ENCODE measurements around the gene PLET1.

PLET1 gene

DNA sequence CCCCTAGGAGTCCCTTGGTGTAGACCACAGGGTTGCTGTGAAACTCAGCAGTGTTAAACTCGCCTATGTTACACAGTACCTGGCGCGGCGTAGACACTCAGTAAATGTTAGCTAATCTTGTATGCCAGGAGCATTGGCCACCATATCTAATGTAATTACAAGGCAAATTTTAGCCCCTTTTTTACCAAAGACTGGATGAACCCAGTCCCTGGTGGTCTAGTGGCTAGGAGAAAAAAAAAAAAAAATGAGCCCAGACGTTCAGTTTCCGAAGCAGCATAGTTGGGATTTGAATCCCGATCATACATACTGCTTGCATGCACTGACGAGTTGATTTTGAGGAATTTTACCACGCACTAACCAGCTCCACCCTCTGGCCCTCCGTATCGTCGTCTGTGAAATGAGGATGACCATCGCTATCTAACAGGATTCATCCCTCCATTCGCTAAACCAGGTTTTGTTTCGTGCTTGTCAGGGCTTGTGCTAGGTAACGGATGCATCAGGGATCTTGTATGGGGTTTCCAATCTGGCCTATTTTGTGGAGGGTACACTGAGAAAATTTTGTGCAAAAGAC lies 33.7 kb downstream of the PLET1 start:
- Mint-ChIP-seq H3K4me1 (peaks cover 22% of the 10 kb centered on the region), H3K36me3 (ENCODE audit: low read depth) (peaks cover 27% of the 10 kb centered on the region), H3K9me3 (peaks cover 13% of the 10 kb centered on the region), H3K27ac (no peak overlapping the region), H3K4me3 (peak overlapping the region; percentile 88), H3K27me3 (ENCODE audit: low read depth, poor library complexity) (peaks cover 18% of the 10 kb centered on the region)
- TF ChIP-seq, protein P1, sequence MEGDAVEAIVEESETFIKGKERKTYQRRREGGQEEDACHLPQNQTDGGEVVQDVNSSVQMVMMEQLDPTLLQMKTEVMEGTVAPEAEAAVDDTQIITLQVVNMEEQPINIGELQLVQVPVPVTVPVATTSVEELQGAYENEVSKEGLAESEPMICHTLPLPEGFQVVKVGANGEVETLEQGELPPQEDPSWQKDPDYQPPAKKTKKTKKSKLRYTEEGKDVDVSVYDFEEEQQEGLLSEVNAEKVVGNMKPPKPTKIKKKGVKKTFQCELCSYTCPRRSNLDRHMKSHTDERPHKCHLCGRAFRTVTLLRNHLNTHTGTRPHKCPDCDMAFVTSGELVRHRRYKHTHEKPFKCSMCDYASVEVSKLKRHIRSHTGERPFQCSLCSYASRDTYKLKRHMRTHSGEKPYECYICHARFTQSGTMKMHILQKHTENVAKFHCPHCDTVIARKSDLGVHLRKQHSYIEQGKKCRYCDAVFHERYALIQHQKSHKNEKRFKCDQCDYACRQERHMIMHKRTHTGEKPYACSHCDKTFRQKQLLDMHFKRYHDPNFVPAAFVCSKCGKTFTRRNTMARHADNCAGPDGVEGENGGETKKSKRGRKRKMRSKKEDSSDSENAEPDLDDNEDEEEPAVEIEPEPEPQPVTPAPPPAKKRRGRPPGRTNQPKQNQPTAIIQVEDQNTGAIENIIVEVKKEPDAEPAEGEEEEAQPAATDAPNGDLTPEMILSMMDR (IDR thresholded peaks at IDR 0.05) = no peak
- DNase-seq = no peak

DNA sequence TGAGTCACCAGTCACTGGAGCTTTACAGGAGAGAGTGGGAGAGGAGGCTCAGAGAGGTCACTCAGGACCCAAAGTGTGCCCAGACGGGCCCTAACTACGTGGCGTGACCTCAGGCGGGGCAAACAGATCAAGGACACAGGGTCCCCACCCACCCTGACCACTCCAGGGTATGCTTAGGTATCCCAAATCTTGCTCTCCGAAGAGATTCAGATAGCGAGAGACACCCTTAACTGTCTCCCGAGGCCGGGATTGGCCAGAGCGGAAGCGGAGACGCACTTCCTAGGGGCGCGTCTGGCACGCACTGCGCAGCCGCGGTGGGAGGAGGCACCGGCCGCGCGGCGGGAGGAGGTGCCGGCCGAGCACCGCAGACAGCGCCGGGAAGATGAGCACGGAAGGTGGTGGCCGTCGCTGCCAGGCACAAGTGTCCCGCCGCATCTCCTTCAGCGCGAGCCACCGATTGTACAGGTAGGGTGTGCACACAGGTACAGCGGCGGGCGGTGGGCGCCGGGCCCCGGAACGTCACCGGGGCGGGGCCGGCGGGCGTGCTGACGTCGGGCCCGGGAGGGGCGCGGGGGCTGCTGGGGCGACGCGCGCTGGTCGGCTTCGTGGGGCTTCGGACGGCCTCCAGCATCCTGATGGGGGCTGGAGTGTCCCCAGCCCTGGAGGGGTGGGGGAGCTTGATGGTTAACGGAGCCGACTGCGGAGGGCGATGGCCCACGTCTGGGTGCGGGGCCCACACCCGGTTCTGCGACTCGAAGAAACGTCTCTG lies 34.4 kb downstream of the PLET1 start, which contains the start of gene PTS:
TSS of gene PTS (plus strand) at position 367 of the 769 bp plus-strand sequence. CDS start at position 383, 16 bp downstream.
- Mint-ChIP-seq H3K4me1 (peaks cover 24% of the 10 kb centered on the region), H3K27ac (peak within 1 kb of the TSS; percentile 78), H3K36me3 (ENCODE audit: low read depth) (peaks cover 26% of the 10 kb centered on the region), H3K9me3 (peaks cover 13% of the 10 kb centered on the region), H3K4me3 (peak within 1 kb of the TSS; percentile 88), H3K27me3 (ENCODE audit: low read depth, poor library complexity) (peaks cover 18% of the 10 kb centered on the region)
- DNase-seq = peak; percentile 81
- TF ChIP-seq, protein P1 (IDR thresholded peaks at IDR 0.05) = no peak

DNA sequence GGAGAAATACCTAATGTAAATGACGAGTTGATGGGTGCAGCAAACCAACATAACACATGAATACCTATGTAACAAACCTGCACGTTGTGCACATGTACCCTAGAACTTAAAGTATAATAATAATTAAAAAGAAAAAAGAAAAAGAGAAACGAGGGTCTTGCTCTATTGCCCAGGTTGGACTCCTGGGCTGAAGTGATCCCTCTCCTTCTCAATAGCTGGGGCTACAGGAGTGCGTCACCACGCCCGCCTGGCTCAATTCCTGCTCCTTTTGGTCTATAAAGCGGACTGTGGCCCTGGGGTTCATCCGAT lies 35.0 kb downstream of the PLET1 start:
- DNase-seq = no peak
- Mint-ChIP-seq H3K9me3 (peaks cover 13% of the 10 kb centered on the region), H3K27me3 (ENCODE audit: low read depth, poor library complexity) (peaks cover 18% of the 10 kb centered on the region), H3K36me3 (ENCODE audit: low read depth) (peaks cover 26% of the 10 kb centered on the region), H3K4me3 (peak overlapping the region; percentile 88), H3K4me1 (peaks cover 24% of the 10 kb centered on the region), H3K27ac (no peak overlapping the region)
- TF ChIP-seq, protein P1 (IDR thresholded peaks at IDR 0.05) = no peak

DNA sequence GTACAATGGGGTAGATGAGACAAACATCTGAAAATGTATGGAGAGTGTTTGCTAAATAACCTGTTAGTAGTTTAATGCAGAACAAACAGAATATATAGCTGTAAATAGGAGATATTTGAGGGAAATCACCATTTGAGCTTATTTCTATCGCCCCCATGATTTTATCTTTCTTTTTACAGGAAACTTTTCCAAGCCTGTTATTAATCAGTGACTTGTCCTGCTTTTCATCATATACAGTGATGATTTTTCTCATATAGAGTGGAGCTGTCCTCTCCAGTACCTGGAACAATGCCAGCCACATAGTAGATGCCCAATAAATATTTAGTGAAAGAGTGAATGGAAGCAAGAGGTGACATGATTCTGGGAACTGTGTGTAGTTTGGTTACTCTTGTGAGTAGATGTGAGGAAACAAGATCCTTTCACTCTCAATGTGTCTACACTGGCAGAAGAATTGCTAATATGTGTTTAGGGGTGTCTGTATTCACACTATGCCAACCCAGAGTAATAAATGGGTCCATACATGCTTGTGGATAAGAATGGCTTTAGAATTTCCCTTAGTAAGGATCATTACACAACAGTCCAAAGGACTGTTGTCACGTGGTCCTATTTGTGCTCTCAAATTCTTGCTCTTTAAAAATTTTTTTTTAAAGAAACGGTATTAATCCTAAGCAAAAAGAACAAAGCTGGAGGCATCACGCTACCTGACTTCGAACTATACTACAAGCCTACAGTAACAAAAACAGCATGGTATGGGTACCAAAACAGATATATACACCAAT lies 36.7 kb downstream of the PLET1 start:
- Mint-ChIP-seq H3K4me3 (no peak overlapping the region), H3K4me1 (peaks cover 24% of the 10 kb centered on the region), H3K9me3 (peaks cover 13% of the 10 kb centered on the region), H3K27me3 (ENCODE audit: low read depth, poor library complexity) (peaks cover 23% of the 10 kb centered on the region), H3K36me3 (ENCODE audit: low read depth) (peaks cover 11% of the 10 kb centered on the region), H3K27ac (no peak overlapping the region)
- TF ChIP-seq, protein P1 (IDR thresholded peaks at IDR 0.05) = no peak
- DNase-seq = no peak

DNA sequence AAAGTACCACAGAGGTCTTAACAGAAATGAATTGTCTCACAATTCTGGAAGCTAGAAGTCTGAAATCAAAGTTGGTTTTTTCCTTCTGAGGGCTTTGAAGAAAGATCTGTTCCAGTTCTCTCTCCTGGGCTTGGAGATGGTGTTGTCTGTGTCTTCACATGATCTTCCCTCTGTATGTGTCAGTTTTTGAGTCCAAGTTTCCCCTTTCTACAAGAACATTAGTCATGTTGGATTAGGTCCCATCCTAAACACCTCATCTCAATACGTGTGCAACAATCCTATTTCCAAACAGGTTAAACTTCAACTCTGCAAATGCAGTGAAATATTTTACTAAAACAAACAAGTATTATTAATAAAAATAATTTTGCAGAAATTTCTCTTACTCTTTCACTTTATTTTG lies 37.5 kb downstream of the PLET1 start:
- H3K36me3 Mint-ChIP-seq (ENCODE audit: low read depth) = peaks cover 3% of the 10 kb centered on the region
- TF ChIP-seq, protein P1 (IDR thresholded peaks at IDR 0.05) = no peak
- no peak overlapping the region for H3K4me3 Mint-ChIP-seq
- H3K27ac Mint-ChIP-seq = no peak overlapping the region
- H3K9me3 Mint-ChIP-seq = peaks cover 13% of the 10 kb centered on the region
- peaks cover 23% of the 10 kb centered on the region for H3K27me3 Mint-ChIP-seq (ENCODE audit: low read depth, poor library complexity)
- DNase-seq = no peak
- peaks cover 20% of the 10 kb centered on the region for H3K4me1 Mint-ChIP-seq
